ENCODE measurements around the gene PLB1.

PLB1 gene

DNA sequence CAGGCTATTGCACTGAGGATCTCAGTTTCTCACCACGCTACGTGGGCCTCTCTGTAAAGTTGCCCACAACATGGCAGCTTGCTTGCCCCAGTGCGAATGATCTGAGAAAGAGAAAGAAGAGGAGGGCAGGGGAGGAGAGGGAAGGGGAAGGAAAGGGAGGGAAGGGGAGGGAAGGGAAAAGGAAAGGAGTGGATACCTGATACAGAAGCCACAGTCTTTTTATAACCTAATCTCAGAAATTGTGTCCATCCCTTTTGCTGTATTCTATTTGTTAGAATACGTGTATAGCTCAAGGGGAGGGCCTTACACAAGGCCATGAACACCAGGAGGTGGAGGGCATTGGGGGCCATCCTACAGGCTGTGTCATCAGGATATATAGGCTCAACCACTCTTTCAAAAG is 177.5 kb downstream of the PLB1 start:
- DNase-seq, result no peak

- DNase-seq, result no peak
Measured at GRCh38 chr2:28674062-28674712, 178.3 kb downstream of the PLB1 start.

DNA sequence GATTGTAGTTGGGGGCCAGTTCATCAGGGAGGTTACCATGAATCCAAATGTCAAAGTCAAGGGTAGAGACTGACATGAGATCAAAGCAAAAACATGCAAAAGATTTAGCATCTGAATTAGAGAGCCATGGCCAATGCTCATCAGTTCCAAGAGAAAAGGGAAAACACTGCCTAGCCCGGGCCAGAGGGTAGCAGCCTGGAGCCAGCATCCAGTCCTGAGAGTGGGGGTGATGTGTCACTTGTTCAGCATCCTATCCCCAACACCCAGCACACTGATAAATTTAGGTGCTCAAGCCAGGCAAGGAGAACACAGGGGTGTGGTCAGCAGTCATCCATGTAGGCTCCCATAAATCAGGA is 178.8 kb downstream of the PLB1 start:
- DNase-seq, result no peak

DNA sequence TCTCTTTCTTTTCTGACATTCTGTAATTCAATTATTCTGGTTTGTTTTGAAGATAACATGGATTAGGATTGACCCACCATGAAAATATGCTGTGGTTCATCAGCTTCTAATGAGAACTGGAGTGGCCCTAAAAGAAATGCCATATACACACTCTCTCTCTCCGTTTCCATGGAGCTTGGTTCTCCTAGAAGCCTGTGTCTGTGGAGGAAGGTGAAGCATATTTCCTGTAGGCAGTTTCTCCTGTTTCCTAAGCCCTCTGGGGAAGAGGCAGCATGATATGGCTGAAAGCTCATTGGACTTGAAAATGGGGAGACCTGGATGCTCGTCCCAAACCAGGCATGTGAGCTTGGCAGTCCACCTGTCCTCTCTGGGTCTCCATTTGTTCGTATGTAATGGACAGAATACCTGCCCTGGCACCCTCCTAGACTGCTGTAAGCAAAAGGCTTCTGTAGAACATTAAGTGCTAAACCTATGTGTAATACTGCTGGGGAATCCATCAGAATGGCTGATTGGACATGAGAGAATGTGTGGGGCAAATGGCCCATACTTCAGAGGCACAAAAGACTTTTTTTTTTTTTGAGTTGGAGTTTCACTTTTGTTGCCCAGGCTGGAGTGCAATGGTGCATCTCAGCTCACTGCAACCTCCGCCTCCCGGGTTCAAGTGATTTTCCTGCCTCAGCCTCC is 180.4 kb downstream of the PLB1 start:
- DNase-seq, result no peak

DNA sequence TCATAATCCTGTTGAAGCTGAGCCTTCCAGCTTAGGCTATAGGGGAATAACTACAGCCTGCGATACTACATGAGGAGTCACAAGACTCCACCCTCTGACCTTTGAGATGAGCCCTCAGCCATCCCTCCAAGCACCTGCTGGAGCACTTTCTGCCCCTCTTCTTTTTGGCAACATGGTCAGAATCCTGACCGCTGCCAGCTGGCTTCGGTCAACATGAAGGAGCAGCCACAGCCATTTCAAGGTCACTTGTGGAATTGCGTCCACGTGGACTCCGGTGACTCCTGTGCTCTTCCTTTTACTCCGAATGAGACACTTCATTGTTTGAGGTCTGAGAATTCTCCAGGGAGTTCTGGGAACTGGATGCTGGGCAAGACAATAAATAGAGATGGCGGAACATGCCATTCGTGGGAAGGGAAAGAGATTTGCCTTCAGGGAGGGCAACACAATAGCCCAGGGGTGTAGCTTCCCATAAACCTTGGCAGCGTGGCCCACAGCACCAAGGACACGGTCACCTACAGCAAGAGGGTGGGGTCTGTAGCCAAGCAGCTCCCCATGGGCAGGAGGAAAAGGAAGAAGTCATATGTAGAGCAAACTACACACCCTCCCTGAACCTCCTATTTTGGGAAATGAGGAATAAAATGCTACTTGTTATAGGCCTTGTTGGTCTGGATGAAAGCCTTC is 182.5 kb downstream of the PLB1 start:
- DNase-seq, result no peak

GRCh38 chr2:28678944-28679343 is 183.1 kb downstream of the PLB1 start:
- DNase-seq, result no peak

DNA sequence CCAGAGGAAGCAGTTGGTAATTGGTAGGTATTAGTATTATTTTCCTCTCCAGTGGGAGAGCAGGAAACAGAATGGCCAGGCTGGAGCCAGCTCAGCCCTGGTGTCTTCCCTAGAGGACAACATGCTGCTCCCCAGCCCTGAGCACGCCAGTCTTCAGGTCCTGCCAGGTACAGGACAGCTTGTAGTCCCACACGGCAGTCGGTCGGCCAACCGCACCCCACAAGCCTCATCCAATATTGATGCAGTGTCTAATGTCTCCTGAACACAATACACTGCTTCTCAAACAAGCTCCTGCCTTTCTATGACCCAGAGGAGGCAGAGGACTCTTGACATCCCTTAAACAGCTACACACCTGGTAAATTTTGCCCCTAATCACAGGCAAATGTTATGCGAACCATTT is 184.8 kb downstream of the PLB1 start:
- DNase-seq, result no peak

DNA sequence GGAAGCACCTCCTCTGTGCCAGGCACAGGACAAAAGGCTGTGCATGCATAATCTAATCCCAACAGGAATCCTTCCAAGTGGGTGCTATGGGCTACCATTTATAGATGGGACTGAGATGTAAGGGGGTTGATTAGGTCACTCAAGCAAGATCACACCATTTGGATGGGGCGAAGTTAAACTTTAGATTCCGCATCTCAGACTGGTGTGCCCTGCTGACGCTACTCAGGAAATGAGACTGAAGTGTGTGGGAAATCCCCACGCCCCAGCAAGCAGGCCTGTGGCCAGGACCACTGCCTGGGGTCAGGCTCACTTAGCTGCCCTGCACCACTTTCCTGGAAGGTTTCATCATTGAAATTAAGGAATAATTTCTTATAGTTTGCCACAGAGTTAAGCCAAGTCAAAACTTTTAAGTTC is 185.3 kb downstream of the PLB1 start:
- peak; percentile 59 for DNase-seq

GRCh38 chr2:28681606-28682005 is 185.7 kb downstream of the PLB1 start:
- peak; percentile 26 for DNase-seq

DNA sequence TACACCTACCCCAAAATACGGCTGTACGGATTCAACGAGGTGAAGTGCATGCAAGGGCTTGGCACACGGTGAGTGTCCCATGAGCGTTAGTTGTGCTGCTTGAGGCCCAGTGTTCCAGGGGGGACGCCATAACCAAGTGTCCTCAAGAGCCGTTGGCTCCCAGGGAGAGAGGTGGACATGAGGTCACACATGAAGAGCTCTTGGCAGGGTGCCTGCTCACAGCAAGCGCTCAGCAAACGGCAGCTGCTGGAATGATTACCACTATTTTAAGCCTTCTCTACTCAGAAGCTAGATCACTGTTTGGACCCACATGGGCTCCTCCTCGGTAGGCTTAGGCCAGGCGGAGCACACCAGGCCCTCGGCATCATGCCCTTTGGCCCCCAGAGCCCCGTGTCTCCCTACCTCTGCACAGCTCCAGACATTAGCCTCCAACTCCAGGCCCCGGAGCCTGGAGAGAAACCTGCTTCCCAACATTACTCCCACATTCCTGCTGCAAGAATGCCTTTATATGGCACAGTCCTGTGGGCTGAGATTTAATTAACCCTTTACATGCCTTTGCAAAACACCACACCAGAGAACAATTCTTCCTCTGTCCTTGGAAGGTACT is 187.3 kb downstream of the PLB1 start:
- no peak for DNase-seq

- no peak for DNase-seq
Measured at GRCh38 chr2:28684142-28684858, 188.4 kb downstream of the PLB1 start.

- DNase-seq, result no peak
Measured at GRCh38 chr2:28687171-28687570, 191.3 kb downstream of the PLB1 start.

DNA sequence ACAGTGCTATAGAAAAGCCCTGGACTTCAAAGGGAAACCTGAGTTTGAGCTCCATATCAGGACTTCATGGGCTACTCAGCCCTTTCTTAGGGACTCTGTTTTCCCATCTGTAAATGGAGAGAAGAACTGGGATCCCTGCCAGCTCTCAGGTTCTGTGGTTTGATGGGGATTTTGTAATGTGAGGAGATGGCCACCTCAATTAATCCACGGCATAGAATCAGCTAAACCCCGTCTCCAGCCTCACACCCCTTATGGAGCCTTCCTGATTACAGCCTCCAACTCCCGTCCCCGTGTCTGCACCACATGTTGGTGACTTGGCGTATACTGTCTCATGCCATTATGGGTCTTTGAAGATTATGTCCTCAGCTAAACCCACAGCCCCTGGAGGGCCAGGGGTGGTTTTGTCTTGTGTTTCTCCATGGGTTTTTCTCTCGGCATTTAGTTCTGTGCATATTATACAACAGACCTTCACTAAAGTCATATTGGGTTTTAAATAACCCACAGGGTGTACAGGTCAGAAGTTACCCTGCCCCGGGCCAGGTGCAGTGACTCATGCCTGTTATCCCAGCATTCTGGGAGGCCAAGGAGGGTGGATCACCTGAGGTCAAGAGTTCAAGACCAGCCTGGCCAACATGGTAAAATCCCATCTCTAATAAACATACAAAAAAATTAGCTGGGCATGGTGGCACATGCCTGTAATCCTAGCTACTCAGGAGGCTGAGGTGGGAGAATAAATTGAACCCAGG is 192.0 kb downstream of the PLB1 start:
- no peak for DNase-seq

DNA sequence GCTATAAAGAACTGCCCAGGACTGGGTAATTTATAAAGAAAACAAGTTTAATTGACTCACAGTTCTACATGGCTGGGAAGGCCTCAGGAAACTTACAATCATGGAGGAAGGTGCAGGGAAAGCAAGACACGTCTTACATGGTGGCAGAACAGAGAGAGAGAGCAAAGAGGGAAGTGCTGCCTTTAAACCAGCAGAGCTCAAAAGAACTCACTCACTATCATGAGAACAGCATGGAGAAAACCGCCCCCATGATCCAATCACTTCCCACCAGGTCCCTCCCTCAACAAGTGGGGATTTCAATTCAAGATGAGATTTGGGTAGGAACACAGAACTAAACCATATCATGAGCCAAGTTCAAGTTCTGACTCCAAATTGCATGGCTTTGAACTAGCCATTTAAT is 193.0 kb downstream of the PLB1 start:
- no peak for DNase-seq

DNA sequence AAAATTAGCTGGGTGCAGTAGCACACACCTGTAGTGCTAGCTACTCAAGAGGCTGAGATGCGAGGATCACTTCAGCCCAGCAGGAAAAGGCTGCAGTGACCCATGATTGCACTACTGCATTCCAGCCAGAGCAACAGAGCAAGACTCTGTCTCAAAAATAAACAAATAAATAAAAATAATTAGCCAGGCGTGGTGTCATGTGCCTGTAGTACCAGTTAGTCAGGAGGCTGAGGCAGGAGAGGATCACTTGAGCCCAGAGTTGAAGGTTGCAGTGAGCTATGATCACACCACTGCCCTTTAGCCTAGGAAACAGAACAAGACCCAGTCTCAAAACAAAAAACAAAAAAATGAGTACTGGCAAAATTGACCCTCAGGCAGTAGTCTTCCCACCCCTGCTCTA is 193.9 kb downstream of the PLB1 start:
- no peak for DNase-seq

GRCh38 chr2:28692411-28692810 is 196.6 kb downstream of the PLB1 start:
- no peak for DNase-seq

GRCh38 chr2:28693223-28693622 is 197.4 kb downstream of the PLB1 start:
- DNase-seq, result no peak
